ENCODE results near the gene MXD3.

The MXD3 gene

DNA sequence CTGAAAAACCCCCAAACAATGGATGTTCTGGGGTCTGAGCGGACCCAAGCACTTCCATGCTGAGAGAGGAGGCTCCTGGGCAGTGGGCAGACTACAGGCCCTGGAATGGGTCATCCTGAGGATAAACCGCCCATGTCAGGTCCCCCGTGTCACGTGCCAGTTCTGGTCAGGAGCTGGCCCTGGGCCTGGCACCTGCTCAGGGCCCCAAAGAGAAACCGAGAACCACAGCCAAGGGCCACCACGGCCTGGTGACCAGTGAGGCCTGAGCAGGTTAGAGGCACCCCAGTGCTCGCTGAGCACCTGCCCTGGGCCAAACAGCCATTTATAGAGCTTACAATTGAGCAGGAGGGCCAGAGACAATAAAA lies 24.0 kb upstream of the MXD3 start:
- no peak for DNase-seq
- Mint-ChIP-seq H3K36me3 (ENCODE audit: low read depth) (peaks cover 36% of the 10 kb centered on the region), H3K27ac (no peak overlapping the region), H3K4me1 (peaks cover 13% of the 10 kb centered on the region), H3K9me3 (no peaks in the 10 kb centered on the region), H3K27me3 (no peaks in the 10 kb centered on the region), H3K4me3 (no peak overlapping the region)
- no peak for ATAC-seq

DNA sequence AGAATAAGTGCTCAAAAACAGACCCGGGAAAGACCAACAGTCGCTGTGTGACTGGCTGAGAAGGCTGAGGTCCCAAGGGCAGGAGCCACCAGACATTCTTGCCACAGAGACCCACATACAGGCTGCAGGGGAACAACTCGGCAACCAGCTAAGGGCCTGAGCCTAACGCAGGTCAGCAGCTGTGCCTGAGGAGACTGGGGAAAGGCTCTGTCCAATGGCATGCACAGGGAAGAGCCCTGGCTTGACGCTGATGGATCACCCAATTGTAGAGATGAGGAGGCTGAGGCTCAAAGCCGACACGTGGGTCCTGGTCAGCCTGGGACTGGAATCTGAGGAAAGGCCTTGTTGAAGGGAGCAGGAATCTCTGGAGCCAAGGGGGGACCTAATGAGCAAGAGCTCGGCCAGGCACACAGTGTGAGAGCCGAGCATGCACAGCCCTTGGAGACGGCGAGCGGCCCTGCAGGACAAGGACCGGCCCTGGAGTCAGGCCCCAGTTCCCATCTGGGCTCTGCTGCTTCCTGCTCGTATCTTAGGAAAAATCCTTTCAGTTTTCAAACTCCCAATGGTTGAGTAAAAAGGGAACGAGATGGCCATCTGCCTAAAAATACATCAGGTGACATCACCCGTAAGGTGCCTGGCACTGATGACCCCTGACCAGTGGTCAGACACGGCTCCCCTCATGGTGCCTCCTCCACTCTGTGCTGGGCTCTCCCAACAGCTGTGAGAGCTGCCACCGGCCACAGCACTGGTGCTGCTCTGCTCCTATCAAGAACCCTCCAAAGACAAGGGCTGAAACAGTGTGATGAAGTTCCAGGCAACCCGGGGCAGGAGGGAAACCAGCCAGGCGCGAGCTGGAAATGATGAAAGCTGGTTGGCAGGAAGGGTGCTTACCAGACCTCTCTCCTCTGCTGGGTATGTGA lies 23.3 kb upstream of the MXD3 start:
- H3K9me3 Mint-ChIP-seq, result no peaks in the 10 kb centered on the region
- DNase-seq (no peak), ATAC-seq (no peak)
- peaks cover 34% of the 10 kb centered on the region for H3K36me3 Mint-ChIP-seq (ENCODE audit: low read depth)
- H3K27ac Mint-ChIP-seq, result no peak overlapping the region
- H3K27me3 Mint-ChIP-seq, result no peaks in the 10 kb centered on the region
- no peak overlapping the region for H3K4me3 Mint-ChIP-seq
- H3K4me1 Mint-ChIP-seq, result peaks cover 14% of the 10 kb centered on the region

GRCh38 chr5:177334155-177334551 lies 22.5 kb upstream of the MXD3 start:
- Mint-ChIP-seq H3K4me1 (peaks cover 6% of the 10 kb centered on the region), H3K27ac (no peak overlapping the region), H3K9me3 (no peaks in the 10 kb centered on the region), H3K4me3 (no peak overlapping the region), H3K27me3 (no peaks in the 10 kb centered on the region), H3K36me3 (ENCODE audit: low read depth) (peaks cover 25% of the 10 kb centered on the region)
- ATAC-seq (no peak), DNase-seq (no peak)

DNA sequence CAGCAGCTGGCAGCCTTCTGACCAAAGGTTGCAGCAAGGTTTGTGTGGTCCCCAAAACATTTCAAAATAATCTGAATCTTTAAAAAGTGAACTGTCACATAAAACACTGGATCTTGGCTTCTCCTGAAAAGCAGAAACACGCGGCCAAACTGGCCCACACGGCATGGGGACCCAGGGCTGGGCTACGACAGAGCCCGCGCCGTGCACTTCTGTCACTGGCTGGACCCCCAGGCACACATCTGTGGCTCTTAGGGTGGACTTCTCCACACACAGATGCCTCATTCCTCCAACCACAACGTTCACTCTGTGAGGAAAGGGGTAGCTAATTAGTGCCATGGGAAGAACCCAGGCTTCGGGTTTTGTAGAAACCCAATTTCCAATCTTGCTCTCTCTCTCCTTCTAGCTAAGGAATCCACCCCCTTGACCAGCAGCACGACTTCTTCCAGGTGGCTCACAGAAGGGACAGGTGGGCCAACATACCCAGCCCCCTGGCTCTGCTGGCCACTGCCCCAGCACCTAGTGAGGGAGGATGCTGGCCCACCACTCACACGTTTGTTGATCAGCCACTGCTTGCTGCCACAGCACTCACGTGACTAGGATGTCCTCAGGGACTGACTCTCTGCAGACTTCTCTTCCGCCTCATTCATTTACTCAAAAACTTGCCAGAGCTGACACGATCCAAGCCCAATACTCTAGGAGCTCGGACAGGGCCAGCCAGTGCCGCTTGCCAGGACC lies 21.9 kb upstream of the MXD3 start:
- DNase-seq, result no peak
- H3K9me3 Mint-ChIP-seq, result no peaks in the 10 kb centered on the region
- ATAC-seq, result no peak
- no peak overlapping the region for H3K27ac Mint-ChIP-seq
- peaks cover 25% of the 10 kb centered on the region for H3K36me3 Mint-ChIP-seq (ENCODE audit: low read depth)
- H3K4me3 Mint-ChIP-seq, result no peak overlapping the region
- H3K27me3 Mint-ChIP-seq, result no peaks in the 10 kb centered on the region
- peaks cover 6% of the 10 kb centered on the region for H3K4me1 Mint-ChIP-seq

DNA sequence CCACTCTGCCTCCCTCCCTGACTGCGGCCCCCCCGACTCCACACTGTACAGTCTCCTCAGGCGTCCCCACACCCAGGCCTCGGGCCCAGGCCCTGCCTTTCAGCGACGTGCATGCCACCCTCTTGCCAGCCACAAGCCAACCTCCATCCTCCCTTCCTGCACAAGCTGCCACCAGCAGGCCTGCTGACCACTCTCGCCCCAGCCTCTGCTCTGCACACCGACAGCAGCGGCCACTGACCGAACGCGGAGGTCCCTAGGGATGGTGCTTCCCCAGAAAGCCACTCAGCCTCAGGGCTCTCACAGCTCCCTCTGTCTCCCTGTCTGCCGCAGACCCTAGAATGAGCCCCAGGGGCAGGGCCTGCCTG lies 21.2 kb upstream of the MXD3 start:
- Mint-ChIP-seq H3K36me3 (ENCODE audit: low read depth) (peaks cover 25% of the 10 kb centered on the region), H3K27me3 (no peaks in the 10 kb centered on the region), H3K9me3 (no peaks in the 10 kb centered on the region), H3K4me3 (no peak overlapping the region), H3K4me1 (peaks cover 12% of the 10 kb centered on the region), H3K27ac (no peak overlapping the region)
- ATAC-seq (no peak), DNase-seq (no peak)

DNA sequence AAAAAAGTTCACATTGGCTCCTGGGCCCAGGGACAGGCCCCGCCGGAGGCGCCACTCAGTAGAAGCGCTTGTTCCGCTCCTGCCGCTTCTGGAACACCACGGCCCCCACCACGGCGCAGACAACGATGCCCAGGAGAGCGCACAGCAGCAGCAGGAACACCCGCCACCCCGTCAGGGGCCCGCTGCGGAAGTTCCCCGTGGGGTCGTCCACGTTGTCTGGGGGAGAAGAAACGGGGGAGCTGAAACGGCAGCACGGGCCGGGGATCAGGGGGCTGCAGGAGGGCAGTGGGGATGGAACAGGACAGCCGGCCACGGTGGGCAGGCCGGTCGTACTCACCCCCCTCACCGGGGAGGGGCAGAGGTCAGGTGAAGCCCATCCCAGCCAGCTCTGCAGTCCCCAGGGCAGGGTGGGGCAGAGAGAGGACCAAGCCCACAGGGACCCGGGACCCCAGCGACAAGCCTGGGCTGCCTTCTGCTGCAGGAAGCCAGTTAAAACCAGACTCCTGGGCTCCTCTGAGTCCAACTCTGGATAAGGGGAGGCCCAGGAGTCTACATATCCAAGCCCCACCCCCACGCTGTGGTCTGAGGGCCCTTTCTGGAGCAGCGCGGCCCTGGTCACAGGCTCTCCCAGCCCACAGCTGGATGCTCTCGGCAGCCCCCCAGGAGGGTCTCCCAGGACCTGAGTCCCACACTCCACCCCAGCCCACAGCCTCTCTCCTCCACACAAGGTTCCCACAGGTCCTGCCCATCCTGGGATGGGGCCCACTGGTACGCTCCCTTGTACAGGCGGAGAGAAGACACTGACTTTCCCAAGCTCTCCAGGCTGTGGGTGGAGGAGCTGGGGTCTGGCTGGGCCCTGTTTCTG lies 20.6 kb upstream of the MXD3 start:
- Mint-ChIP-seq H3K27me3 (no peaks in the 10 kb centered on the region), H3K9me3 (no peaks in the 10 kb centered on the region), H3K27ac (no peak overlapping the region), H3K4me1 (peaks cover 17% of the 10 kb centered on the region), H3K4me3 (no peak overlapping the region), H3K36me3 (ENCODE audit: low read depth) (peaks cover 25% of the 10 kb centered on the region)
- no peak for DNase-seq
- no peak for ATAC-seq

DNA sequence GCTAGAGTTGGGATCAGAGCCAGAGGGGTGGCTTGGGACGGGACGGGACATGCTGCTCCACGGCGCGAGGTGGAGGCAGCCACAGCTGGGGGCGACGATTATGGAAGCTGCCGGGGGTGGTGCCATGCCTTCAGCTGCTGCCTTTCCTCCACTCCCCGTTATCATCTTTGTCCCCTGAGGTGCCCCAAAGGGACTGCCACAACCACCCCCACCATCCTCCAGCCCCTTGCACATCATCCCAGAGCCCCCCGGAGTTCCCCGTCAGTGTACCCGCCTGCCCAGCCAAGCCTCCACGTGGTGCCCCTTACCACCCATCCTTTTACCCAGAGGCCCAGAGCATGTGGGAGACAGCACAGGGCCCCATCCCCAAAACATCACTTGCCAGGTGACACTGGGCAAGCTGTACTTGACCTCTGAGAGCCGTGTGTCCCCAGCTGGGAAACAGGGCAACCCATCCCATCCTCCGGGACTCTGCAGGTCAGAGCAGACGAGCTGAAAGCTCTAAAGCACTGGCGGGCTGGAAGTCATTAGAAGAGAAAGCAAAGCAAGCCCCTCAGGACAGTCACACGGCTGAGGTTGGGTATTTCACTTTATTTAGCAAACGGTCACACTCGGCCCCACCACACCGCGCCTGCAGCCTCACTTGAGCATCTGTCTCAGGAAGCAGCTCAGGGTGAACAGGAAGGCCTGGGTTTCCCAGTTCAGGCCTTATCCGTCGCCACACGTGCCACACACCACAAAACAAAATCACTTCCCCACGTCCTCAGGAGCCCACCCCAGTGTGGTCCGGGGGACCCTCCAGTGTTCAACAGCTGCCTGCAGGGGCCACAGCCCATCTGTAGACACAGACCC lies 19.5 kb upstream of the MXD3 start:
- ATAC-seq (no peak), DNase-seq (no peak)
- Mint-ChIP-seq H3K27me3 (no peaks in the 10 kb centered on the region), H3K27ac (no peak overlapping the region), H3K4me1 (peaks cover 17% of the 10 kb centered on the region), H3K4me3 (no peak overlapping the region), H3K36me3 (ENCODE audit: low read depth) (peaks cover 23% of the 10 kb centered on the region), H3K9me3 (no peaks in the 10 kb centered on the region)

- no peak overlapping the region for H3K4me3 Mint-ChIP-seq
- no peaks in the 10 kb centered on the region for H3K27me3 Mint-ChIP-seq
- peaks cover 14% of the 10 kb centered on the region for H3K36me3 Mint-ChIP-seq (ENCODE audit: low read depth)
- no peak for DNase-seq
- no peaks in the 10 kb centered on the region for H3K9me3 Mint-ChIP-seq
- no peak overlapping the region for H3K27ac Mint-ChIP-seq
- peaks cover 20% of the 10 kb centered on the region for H3K4me1 Mint-ChIP-seq
- ATAC-seq, result no peak
These were observed 18.2 kb upstream of the MXD3 start for GRCh38 chr5:177329883-177330282.

DNA sequence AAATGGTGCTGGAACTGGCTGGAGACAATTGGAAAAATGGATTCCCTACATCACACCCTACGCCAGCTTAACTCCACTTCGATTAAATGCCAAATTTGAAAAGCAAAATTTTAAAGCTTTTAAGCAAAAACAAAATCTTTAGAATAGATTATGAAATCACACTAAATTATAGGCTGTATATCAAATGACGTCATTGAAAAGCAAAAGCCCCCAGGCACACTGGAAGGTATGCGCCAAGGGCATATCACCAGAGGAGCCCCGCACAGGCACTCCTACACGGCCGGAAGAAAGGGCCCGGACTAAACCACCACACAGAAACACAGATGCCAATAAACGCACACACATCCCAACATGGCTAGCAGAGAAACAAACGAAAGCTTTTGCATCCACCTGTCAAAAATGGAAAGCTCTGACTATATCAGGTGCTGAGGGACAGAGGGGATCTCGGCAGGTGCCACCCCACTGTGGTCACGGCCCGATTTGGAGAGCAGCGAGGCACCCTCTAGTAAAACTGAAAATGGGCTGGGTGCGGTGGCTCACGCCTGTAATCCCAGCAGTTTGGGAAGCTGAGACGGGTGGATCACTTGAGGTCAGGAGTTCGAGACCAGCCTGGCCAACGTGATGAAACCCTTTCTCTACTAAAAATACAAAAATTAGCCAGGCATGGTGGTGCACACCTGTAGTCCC lies 17.0 kb upstream of the MXD3 start:
- H3K27me3 Mint-ChIP-seq, result no peaks in the 10 kb centered on the region
- H3K4me3 Mint-ChIP-seq, result no peak overlapping the region
- H3K27ac Mint-ChIP-seq, result no peak overlapping the region
- DNase-seq (no peak), ATAC-seq (no peak)
- peaks cover 6% of the 10 kb centered on the region for H3K36me3 Mint-ChIP-seq (ENCODE audit: low read depth)
- no peaks in the 10 kb centered on the region for H3K9me3 Mint-ChIP-seq
- peaks cover 24% of the 10 kb centered on the region for H3K4me1 Mint-ChIP-seq

DNA sequence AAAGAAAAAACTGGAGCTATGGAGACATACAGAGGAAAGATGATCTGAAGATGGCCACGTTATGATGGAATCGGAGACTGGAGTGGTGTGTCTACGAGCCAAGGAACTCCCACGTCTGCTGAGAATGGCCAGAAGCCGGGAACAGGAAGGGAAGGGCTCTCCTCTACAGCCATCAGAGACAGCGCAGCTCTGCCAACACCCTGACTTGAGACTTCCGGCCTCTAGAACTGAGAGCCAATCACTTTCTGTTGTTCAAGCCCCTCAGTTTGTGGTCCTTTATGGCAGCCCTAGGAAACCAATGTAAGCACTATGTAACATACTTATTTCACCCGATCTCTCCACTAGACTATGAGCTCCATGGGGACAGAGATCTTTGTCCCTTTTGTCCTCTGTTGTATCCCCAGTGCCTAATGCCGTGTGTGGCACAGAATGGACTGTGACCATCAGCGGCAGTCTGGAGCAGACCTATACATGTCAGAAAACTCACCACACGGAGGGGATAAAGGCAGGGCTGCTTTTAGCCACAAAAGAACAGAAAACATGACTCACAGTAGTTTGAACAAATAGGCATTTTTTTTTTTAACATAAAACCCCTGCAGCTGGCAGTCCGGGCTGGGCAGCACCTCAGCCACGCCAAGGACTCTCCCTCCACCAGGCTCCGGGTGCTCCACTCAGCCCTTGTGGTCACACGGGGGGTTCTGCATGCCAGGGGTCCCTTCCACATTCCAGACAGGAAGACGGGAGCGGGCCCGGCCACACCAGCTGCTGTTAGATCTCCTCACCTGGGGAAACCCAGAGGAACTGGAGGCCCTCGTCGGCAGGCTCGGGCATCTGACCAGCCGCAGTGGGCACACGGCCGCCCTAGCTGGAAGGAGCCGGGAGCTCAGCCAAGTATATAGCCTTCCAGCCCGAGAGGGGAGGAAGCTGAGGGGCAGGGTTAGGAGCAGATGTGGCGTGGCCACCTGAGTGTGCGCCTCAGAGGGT lies 16.1 kb upstream of the MXD3 start:
- H3K4me3 Mint-ChIP-seq, result peak overlapping the region; percentile 32
- DNase-seq (no peak), ATAC-seq (peak; percentile 90)
- peaks cover 24% of the 10 kb centered on the region for H3K4me1 Mint-ChIP-seq
- H3K9me3 Mint-ChIP-seq, result no peaks in the 10 kb centered on the region
- H3K36me3 Mint-ChIP-seq (ENCODE audit: low read depth), result peaks cover 2% of the 10 kb centered on the region
- H3K27ac Mint-ChIP-seq, result peak overlapping the region; percentile 64
- H3K27me3 Mint-ChIP-seq, result no peaks in the 10 kb centered on the region

DNA sequence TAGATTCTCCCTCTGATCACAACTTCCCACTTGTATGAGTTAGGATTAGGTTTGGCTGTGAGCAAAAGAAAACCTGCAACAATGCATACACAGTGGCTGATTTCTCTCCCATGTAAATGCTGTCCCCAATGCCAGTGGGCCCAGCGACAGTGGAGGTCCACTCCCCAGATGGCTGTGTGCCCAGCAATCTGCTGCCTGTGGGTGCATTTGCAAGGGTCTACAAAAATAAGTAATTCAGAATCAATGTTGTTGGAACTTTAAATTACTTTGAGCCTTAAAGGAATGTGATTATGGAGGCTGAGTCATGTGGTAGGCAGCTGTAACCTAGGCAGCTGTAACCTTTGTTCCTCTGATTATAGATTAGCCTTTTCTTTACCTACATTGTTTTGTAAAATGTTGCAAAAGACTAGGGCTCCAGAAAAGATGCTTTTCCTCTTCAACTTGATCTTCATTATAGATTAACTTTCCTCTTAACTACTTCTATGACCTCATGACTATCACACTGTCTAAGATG lies 14.2 kb upstream of the MXD3 start:
- Mint-ChIP-seq H3K9me3 (no peaks in the 10 kb centered on the region), H3K27ac (no peak overlapping the region), H3K4me1 (peaks cover 23% of the 10 kb centered on the region), H3K36me3 (ENCODE audit: low read depth) (peaks cover 1% of the 10 kb centered on the region), H3K27me3 (no peaks in the 10 kb centered on the region), H3K4me3 (no peak overlapping the region)
- no peak for ATAC-seq
- DNase-seq, result no peak

- no peak overlapping the region for H3K27ac Mint-ChIP-seq
- no peaks in the 10 kb centered on the region for H3K9me3 Mint-ChIP-seq
- peaks cover 25% of the 10 kb centered on the region for H3K4me1 Mint-ChIP-seq
- peaks cover 4% of the 10 kb centered on the region for H3K36me3 Mint-ChIP-seq (ENCODE audit: low read depth)
- ATAC-seq, result no peak
- no peaks in the 10 kb centered on the region for H3K27me3 Mint-ChIP-seq
- H3K4me3 Mint-ChIP-seq, result no peak overlapping the region
- DNase-seq, result no peak
These were observed 9.2 kb upstream of the MXD3 start for GRCh38 chr5:177320879-177321278.
